Erythroblast (primary cell): ENCODE measurements around the gene PCDH19.

Experiments used
- GATA1 ChIP-seq: IDR thresholded peaks from 2 replicates; pipeline ENCODE4 v1.6.1; 2011; ENCODE audit warnings: low read depth, mild to moderate bottlenecking, control low read depth, low read length, moderate library complexity
- POLR2A ChIP-seq: IDR thresholded peaks from 2 replicates; pipeline ENCODE4 v1.6.1; 2011; ENCODE audit warnings: mild to moderate bottlenecking, low read length

GRCh38 chrX:100299559-100299958, 110.5 kb downstream of the PCDH19 start:
- TF ChIP-seq POLR2A = no peak
- TF ChIP-seq GATA1 = no peak
